Measurements from ENCODE around the gene BCAT1. TPM values are rescaled to one million over a fixed set of nuclear protein-coding genes. Genes with fewer than 3 reads are reported as not detected.

The BCAT1 gene
- total and polyA plus RNA-seq, 2 donors (not counting 3 experiments of a cell fraction or from before 2014, with no cell fraction given): 21.6 to 267 TPM

GRCh38 chr12:24803430-24804245, 145.3 kb downstream of the BCAT1 start:
- H3K9me3 ChIP-seq (replicated peaks; ENCODE audit: control insufficient read depth, insufficient read depth, low read length): no peaks in the 10 kb centered on the region
- no peak overlapping the region for H3K4me3 ChIP-seq (replicated peaks in 1 of 3; ENCODE audit: insufficient read depth in 1 of 3, low read depth in 1 of 3, low read length in 3 of 3)
- H3K27ac ChIP-seq (ENCODE audit: insufficient read depth, low read depth, low read length): no peak overlapping the region
- dilution Hi-C loops (cut with MboI; ENCODE audit: extremely low pct_ligation_motif_present, low sequenced_read_pairs) (no loop called here), intact Hi-C loops (cut with micrococcal nuclease) (no loop called here)
- H3K4me1 ChIP-seq (ENCODE audit: control insufficient read depth, extremely low read depth, insufficient read depth, low read length): no peaks in the 10 kb centered on the region
- ChIA-PET POLR2A (no interaction called here), CTCF (no interaction called here)
- H4K20me1 ChIP-seq (replicated peaks; ENCODE audit: control insufficient read depth, extremely low read depth, insufficient read depth, low read length): no peaks in the 10 kb centered on the region
- peaks cover 0 to 3% of the 10 kb centered on the region in 2 experiments for H3K27me3 ChIP-seq (ENCODE audit: control insufficient read depth in 2 of 2, insufficient read depth in 2 of 2, low read length in 2 of 2)
- H3K79me2 ChIP-seq (ENCODE audit: control insufficient read depth, insufficient read depth, low read length): no peaks in the 10 kb centered on the region
- BruUV-seq (replicated peaks): no TSS peak
- no peak overlapping the region for H3K4me2 ChIP-seq (ENCODE audit: insufficient read depth, low read length)
- no peak overlapping the region for H2AFZ ChIP-seq (ENCODE audit: low read depth, low read length)
- no peak for DNase-seq (ENCODE audit: low read depth, low spot score)
- no peaks in the 10 kb centered on the region for H3K36me3 ChIP-seq (ENCODE audit: control insufficient read depth in 2 of 2, extremely low read depth in 1 of 2, insufficient read depth in 2 of 2, low read length in 2 of 2)
- TF ChIP-seq EZH2 (IDR thresholded peaks at IDR 0.05; ENCODE audit: borderline replicate concordance, low read depth, low read length, severe bottlenecking): no peak
- TF ChIP-seq JUN (IDR thresholded peaks at IDR 0.05; ENCODE audit: borderline replicate concordance, insufficient read depth, insufficient read length, low read depth): no peak
- no peak for TF ChIP-seq POLR2A (IDR thresholded peaks at IDR 0.05; ENCODE audit: low read depth, low read length)
- no peak for TF ChIP-seq CTCF (IDR thresholded peaks at IDR 0.05; ENCODE audit: extremely low read depth in 1 of 2, insufficient read depth in 1 of 2, low read depth in 1 of 2, low read length in 2 of 2)
- TF ChIP-seq, protein P1, sequence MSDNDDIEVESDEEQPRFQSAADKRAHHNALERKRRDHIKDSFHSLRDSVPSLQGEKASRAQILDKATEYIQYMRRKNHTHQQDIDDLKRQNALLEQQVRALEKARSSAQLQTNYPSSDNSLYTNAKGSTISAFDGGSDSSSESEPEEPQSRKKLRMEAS (IDR thresholded peaks at IDR 0.05; ENCODE audit: insufficient read depth, insufficient read length): no peak
- TF ChIP-seq GATA2 (IDR thresholded peaks at IDR 0.05; ENCODE audit: insufficient read depth, insufficient read length, low read depth, low read length): no peak
- no peak for TF ChIP-seq POLR2AphosphoS5 (IDR thresholded peaks at IDR 0.05; ENCODE audit: insufficient read depth, low read depth, low read length)
- TF ChIP-seq MYC (IDR thresholded peaks at IDR 0.05; ENCODE audit: low read depth, low read length): no peak
- no peak for TF ChIP-seq FOS (IDR thresholded peaks at IDR 0.05; ENCODE audit: borderline replicate concordance, insufficient read depth, low read length)
- no peaks in the 10 kb centered on the region for H3K9me1 ChIP-seq (replicated peaks; ENCODE audit: control insufficient read depth, extremely low read depth, insufficient read depth, low read length)
- no peak overlapping the region for H3K9ac ChIP-seq (replicated peaks; ENCODE audit: extremely low read depth, insufficient read depth, low read length)
- no peak for FAIRE-seq
